ENCODE measurements around the gene LRIG3. TPM values are rescaled to one million over a fixed set of nuclear protein-coding genes. Genes with fewer than 3 reads are reported as not detected.
"Not testable (repeated sequence)": the region's sequence is repeated elsewhere in the genome, so short reads cannot be mapped to it uniquely, and the experiment has no call there.

Gene LRIG3
- total RNA-seq, 1 donor from 2014 or later, result 44.5 TPM

DNA sequence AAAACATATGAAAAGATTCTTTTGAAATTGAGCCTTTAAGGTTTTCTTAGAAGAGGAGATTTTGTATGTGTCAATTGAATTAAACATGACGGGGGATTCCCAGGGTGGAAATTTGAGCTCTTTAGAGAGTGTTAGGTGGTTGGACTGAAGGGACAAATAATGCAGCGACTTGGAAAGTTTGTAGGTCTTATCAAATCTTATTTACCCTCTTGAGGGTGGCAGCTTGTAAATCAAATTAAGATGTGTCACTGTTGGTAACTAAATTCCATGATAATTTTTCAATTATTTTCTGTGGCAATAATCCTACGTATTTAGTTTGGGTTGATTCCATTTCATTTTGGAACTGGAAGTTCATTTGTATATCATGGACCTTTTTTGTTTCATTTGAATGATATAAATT is 33.7 kb upstream of the LRIG3 start:
- DNase-seq (ENCODE audit: low read depth) (no peak), FAIRE-seq (no peak)
- H3K36me3 ChIP-seq (ENCODE audit: control insufficient read depth, insufficient read depth, low read length), result no peaks in the 10 kb centered on the region
- H3K4me3 ChIP-seq (ENCODE audit: low read depth, low read length), result no peak overlapping the region
- TF ChIP-seq CTCF (IDR thresholded peaks at IDR 0.05; ENCODE audit: insufficient read depth, low read length, severe bottlenecking), result no peak
- no peaks in the 10 kb centered on the region for H3K27me3 ChIP-seq (ENCODE audit: control insufficient read depth, insufficient read depth, low read length)

GRCh38 chr12:58950739-58951100 is 30.4 kb upstream of the LRIG3 start:
- Histone ChIP-seq H3K27me3 (ENCODE audit: control insufficient read depth, insufficient read depth, low read length) (no peaks in the 10 kb centered on the region), H3K36me3 (ENCODE audit: control insufficient read depth, insufficient read depth, low read length) (no peaks in the 10 kb centered on the region), H3K4me3 (ENCODE audit: low read depth, low read length) (no peak overlapping the region)
- no peak for DNase-seq (ENCODE audit: low read depth)
- no peak for TF ChIP-seq CTCF (IDR thresholded peaks at IDR 0.05; ENCODE audit: insufficient read depth, low read length, severe bottlenecking)
- no peak for FAIRE-seq

DNA sequence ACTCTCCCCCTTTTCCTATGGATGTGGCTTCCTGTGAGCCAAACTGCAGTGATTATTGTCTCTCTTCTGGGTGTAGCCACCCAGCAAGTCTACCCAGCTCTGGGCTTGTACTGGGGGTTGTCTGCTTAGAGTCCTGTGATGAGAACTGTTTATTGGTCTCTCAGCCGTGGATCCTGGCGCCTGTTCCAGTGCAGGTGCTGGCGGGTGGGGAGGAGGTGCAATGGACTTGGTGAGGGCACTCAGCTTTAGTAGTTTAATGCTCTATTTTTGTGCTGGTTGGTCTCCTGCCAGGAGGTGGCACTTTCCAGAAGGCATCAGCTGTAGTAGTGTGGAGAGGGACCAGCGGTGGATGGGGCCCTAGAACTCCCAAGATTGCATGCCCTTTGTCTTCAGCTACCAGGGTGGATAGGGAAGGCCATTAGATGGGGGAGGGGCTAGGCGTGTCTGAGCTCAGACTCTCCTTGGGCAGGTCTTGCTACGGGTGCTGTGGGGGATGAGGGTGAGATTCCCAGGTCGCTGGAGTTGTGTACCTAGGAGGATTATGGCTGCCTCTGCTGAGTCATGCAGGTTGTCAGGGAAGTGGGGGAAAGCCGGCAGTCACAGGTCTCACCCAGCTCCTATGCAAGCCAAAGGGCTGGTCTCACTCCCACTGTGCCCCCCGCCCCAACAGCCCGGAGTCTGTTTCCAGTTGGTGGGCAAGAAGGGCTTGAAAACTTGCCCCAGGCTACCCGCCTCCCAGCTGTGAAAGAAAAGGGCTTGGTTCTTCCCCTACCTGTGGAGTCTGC is 29.8 kb upstream of the LRIG3 start:
- not testable (repeated sequence) for DNase-seq (ENCODE audit: low read depth); H3K36me3 ChIP-seq (ENCODE audit: control insufficient read depth, insufficient read depth, low read length); H3K27me3 ChIP-seq (ENCODE audit: control insufficient read depth, insufficient read depth, low read length); H3K4me3 ChIP-seq (ENCODE audit: low read depth, low read length); FAIRE-seq

DNA sequence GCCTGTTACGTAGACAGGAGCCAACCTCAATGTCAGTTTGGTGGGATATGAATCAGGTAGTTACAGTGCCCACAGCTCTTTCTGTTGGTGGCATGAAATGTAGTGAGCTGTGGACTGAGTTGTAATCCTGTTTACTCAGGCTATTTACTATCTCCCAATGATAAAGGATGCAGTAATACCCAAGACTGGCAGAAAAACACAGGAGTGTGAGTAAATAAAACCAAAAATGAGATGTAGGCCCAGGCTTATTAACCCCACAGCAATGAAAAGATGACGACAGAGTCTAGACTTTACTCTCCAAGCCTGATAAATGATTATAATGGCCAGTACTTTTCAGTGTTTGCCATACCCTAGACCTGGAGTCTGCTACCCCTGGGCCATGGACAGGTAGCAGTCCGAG is 22.8 kb upstream of the LRIG3 start:
- Histone ChIP-seq H3K4me3 (ENCODE audit: low read depth, low read length) (no peak overlapping the region), H3K36me3 (ENCODE audit: control insufficient read depth, insufficient read depth, low read length) (no peaks in the 10 kb centered on the region), H3K27me3 (ENCODE audit: control insufficient read depth, insufficient read depth, low read length) (no peaks in the 10 kb centered on the region)
- DNase-seq (ENCODE audit: low read depth) (no peak), FAIRE-seq (no peak)
- no peak for TF ChIP-seq CTCF (IDR thresholded peaks at IDR 0.05; ENCODE audit: insufficient read depth, low read length, severe bottlenecking)

DNA sequence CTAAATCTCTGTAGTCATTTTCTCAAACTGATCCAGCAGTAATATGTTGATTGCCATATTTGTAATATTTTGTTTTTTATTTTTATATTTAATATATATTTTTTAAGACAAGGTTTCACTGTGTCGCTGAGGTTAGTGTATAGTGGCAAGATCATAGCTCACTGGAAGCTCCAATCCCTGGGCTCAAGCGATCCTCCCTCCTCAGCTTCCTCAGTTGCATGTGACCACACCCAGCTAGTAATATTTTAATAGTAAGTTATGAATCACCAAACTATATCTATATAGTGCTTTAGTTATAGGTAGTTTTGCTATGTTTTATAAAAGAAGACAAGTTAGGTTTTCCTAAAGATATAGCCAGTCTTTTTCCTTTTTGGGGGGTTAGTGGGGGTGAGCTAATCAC is 22.0 kb upstream of the LRIG3 start:
- H3K36me3 ChIP-seq (ENCODE audit: control insufficient read depth, insufficient read depth, low read length), result no peaks in the 10 kb centered on the region
- no peaks in the 10 kb centered on the region for H3K27me3 ChIP-seq (ENCODE audit: control insufficient read depth, insufficient read depth, low read length)
- no peak for DNase-seq (ENCODE audit: low read depth)
- TF ChIP-seq CTCF (IDR thresholded peaks at IDR 0.05; ENCODE audit: insufficient read depth, low read length, severe bottlenecking), result no peak
- no peak overlapping the region for H3K4me3 ChIP-seq (ENCODE audit: low read depth, low read length)
- FAIRE-seq, result no peak

- no peaks in the 10 kb centered on the region for H3K27me3 ChIP-seq (ENCODE audit: control insufficient read depth, insufficient read depth, low read length)
- H3K4me3 ChIP-seq (ENCODE audit: low read depth, low read length), result no peak overlapping the region
- no peaks in the 10 kb centered on the region for H3K36me3 ChIP-seq (ENCODE audit: control insufficient read depth, insufficient read depth, low read length)
- FAIRE-seq (no peak), DNase-seq (ENCODE audit: low read depth) (no peak)
- no peak for TF ChIP-seq CTCF (IDR thresholded peaks at IDR 0.05; ENCODE audit: insufficient read depth, low read length, severe bottlenecking)
These were observed 19.2 kb upstream of the LRIG3 start for GRCh38 chr12:58939399-58940100.

All from bronchial epithelial cell (primary cell).